H9 (cell line): ENCODE data around the gene FLCN. TPM values are rescaled to one million over a fixed set of nuclear protein-coding genes. Genes with fewer than 3 reads are reported as not detected.

ENCODE experiments used
- DNase-seq: peaks from one replicate; pipeline ENCODE4 v3.0.0-alpha.2; 2017
- H2AFZ ChIP-seq: one replicate; pipeline ENCODE4 v1.6.1; 2013; ENCODE audit warnings: mild to moderate bottlenecking, low read length, control low read depth, moderate library complexity
- H2AK5ac ChIP-seq: 2 replicates; pipeline ENCODE4 v1.6.1; 2013; ENCODE audit warnings: low read length, control low read depth, mixed read lengths; ENCODE audit not compliant: insufficient read length
- H2BK120ac ChIP-seq: one replicate; pipeline ENCODE4 v1.6.1; 2013; ENCODE audit warnings: low read depth, mild to moderate bottlenecking, low read length, control low read depth, inconsistent platforms; ENCODE audit not compliant: poor library complexity, severe bottlenecking
- H2BK12ac ChIP-seq: 2 replicates; pipeline ENCODE4 v1.6.1; 2013; ENCODE audit warnings: low read length, control low read depth, mixed read lengths, low read depth; ENCODE audit not compliant: insufficient read length
- H2BK15ac ChIP-seq: 2 replicates; pipeline ENCODE4 v1.6.1; 2013; ENCODE audit warnings: low read depth, low read length, control low read depth
- H2BK20ac ChIP-seq: one replicate; pipeline ENCODE4 v1.6.1; 2013; ENCODE audit warnings: low read depth, mild to moderate bottlenecking, low read length, control low read depth, inconsistent platforms; ENCODE audit not compliant: poor library complexity, severe bottlenecking
- H2BK5ac ChIP-seq: 2 replicates; pipeline ENCODE4 v1.6.1; 2013; ENCODE audit warnings: low read length, control low read depth, mixed read lengths; ENCODE audit not compliant: insufficient read length
- H3K14ac ChIP-seq: 2 replicates; pipeline ENCODE4 v1.6.1; 2013; ENCODE audit warnings: low read length, control low read depth; ENCODE audit not compliant: insufficient read depth
- H3K18ac ChIP-seq: 2 replicates; pipeline ENCODE4 v1.6.1; 2013; ENCODE audit warnings: low read depth, mild to moderate bottlenecking, mixed read lengths, low read length, control low read depth; ENCODE audit not compliant: insufficient read length
- H3K23ac ChIP-seq: 2 replicates; pipeline ENCODE4 v1.6.1; 2013; ENCODE audit warnings: low read length, control low read depth, mixed read lengths, low read depth; ENCODE audit not compliant: insufficient read length
- H3K23me2 ChIP-seq: 2 replicates; pipeline ENCODE4 v1.6.1; 2013; ENCODE audit warnings: low read depth, mild to moderate bottlenecking, mixed read lengths, low read length, control low read depth; ENCODE audit not compliant: insufficient read length, poor library complexity, severe bottlenecking
- H3K27ac ChIP-seq: 2 replicates; pipeline ENCODE4 v1.5.1; 2013; ENCODE audit warnings: low read length, control low read depth, mixed read lengths, low read depth; ENCODE audit not compliant: insufficient read length
- H3K27me3 ChIP-seq: 2 replicates; pipeline ENCODE4 v1.6.1; 2013; ENCODE audit warnings: low read length, control low read depth, inconsistent platforms; ENCODE audit not compliant: insufficient read depth
- H3K4ac ChIP-seq: 2 replicates; pipeline ENCODE4 v1.6.1; 2013; ENCODE audit warnings: low read depth, mild to moderate bottlenecking, control low read depth, inconsistent platforms, low read length, moderate library complexity
- H3K4me1 ChIP-seq: 2 replicates; pipeline ENCODE4 v1.6.1; 2013; ENCODE audit warnings: low read length, control low read depth, inconsistent platforms; ENCODE audit not compliant: insufficient read depth
- H3K4me2 ChIP-seq: 2 replicates; pipeline ENCODE4 v1.6.1; 2013; ENCODE audit warnings: low read length, control low read depth, mixed read lengths; ENCODE audit not compliant: insufficient read length, insufficient read depth
- H3K56ac ChIP-seq: 2 replicates; pipeline ENCODE4 v1.6.1; 2013; ENCODE audit warnings: low read depth, mild to moderate bottlenecking, mixed read lengths, low read length, control low read depth; ENCODE audit not compliant: insufficient read length
- H3K79me1 ChIP-seq: 2 replicates; pipeline ENCODE4 v1.6.1; 2013; ENCODE audit warnings: low read depth, mild to moderate bottlenecking, moderate library complexity, low read length, control low read depth, inconsistent platforms; ENCODE audit not compliant: insufficient read depth, poor library complexity, severe bottlenecking
- H3K79me2 ChIP-seq: 2 replicates; pipeline ENCODE4 v1.6.1; 2013; ENCODE audit warnings: low read length, control low read depth, inconsistent platforms; ENCODE audit not compliant: insufficient read depth
- H3K9ac ChIP-seq: 2 replicates; pipeline ENCODE4 v1.6.1; 2013; ENCODE audit warnings: low read length, control low read depth, mixed read lengths; ENCODE audit not compliant: insufficient read length; ENCODE audit errors: extremely low read depth
- H3K9me3 ChIP-seq: one replicate; pipeline ENCODE4 v1.6.1; 2013; ENCODE audit warnings: low read depth, low read length, inconsistent platforms; ENCODE audit not compliant: control insufficient read depth
- H3T11ph ChIP-seq: one replicate; pipeline ENCODE4 v1.6.1; 2013; ENCODE audit warnings: mild to moderate bottlenecking, low read length, control low read depth, inconsistent platforms
- H4K20me1 ChIP-seq: one replicate; pipeline ENCODE4 v1.6.1; 2013; ENCODE audit not compliant: control insufficient read depth, insufficient read length, insufficient read depth
- H4K5ac ChIP-seq: 2 replicates; pipeline ENCODE4 v1.6.1; 2013; ENCODE audit warnings: low read depth, mild to moderate bottlenecking, mixed read lengths, low read length, control low read depth; ENCODE audit not compliant: insufficient read length
- H4K8ac ChIP-seq: replicated peaks from 2 replicates; pipeline ENCODE4 v1.6.1; 2013; ENCODE audit warnings: low read length, control low read depth, mixed read lengths, low read depth; ENCODE audit not compliant: insufficient read length
- H4K91ac ChIP-seq: 2 replicates; pipeline ENCODE4 v1.6.1; 2013; ENCODE audit warnings: low read depth, mild to moderate bottlenecking, moderate library complexity, mixed read lengths, low read length, control low read depth; ENCODE audit not compliant: insufficient read length
- H3K27ac Mint-ChIP-seq, 3 experiments: 2 replicates in 2 of 3; 3 replicates in 1 of 3; pipeline ENCODE4 v1.8.0; 2020 to 2021; ENCODE audit warnings: mixed read lengths in 3 of 3, mild to moderate bottlenecking in 1 of 3, moderate library complexity in 1 of 3
- H3K27me3 Mint-ChIP-seq: 2 replicates; pipeline ENCODE4 v1.8.0; 2021; ENCODE audit warnings: low read depth, mild to moderate bottlenecking, moderate library complexity, mixed read lengths
- H3K36me3 Mint-ChIP-seq, 3 experiments: 2 replicates in 2 of 3; 3 replicates in 1 of 3; pipeline ENCODE4 v1.8.0; 2020 to 2021; ENCODE audit warnings: low read depth in 3 of 3, mixed read lengths in 3 of 3; ENCODE audit not compliant: insufficient read depth in 1 of 3
- H3K4me1 Mint-ChIP-seq, 2 experiments: 2 replicates each; pipeline ENCODE4 v1.8.0; 2020; ENCODE audit warnings: mixed read lengths in 2 of 2
- H3K4me3 Mint-ChIP-seq, 2 experiments: 2 replicates in 1 of 2; 3 replicates in 1 of 2; pipeline ENCODE4 v1.8.0; 2020 to 2021; ENCODE audit warnings: mild to moderate bottlenecking in 2 of 2, mixed read lengths in 2 of 2, moderate library complexity in 1 of 2
- H3K9me3 Mint-ChIP-seq, 2 experiments: 2 replicates in 1 of 2; 3 replicates in 1 of 2; pipeline ENCODE4 v1.8.0; 2020; ENCODE audit warnings: mild to moderate bottlenecking in 2 of 2, mixed read lengths in 2 of 2, moderate library complexity in 1 of 2
- WGBS: extraction: QIAGEN DNeasy Blood & Tissue Kit; methylation state at CpG from one replicate; pipeline ENCODE4 v1.1.7; 2013; ENCODE audit warnings: missing lambda C conversion rate, low lambda C conversion rate, mixed read lengths; ENCODE audit not compliant: insufficient read length; ENCODE audit errors: extremely low coverage; 5-methylcytosine and 5-hydroxymethylcytosine counted together
- total RNA-seq: library from RNA; stranded (reverse); gene quantifications from 2 replicates; pipeline ENCODE4 v1.2.1, GENCODE V29; 2021
- TF ChIP-seq, protein P1 (sequence below): fragments of 200-600 bp; sonication (generic); conservative IDR thresholded peaks from 3 replicates; pipeline ENCODE4 v1.8.0; 2021; ENCODE audit warnings: antibody characterized with exemption, mild to moderate bottlenecking

FLCN gene
- total RNA-seq, 1 experiment from 2014 or later = 33.3 TPM

DNA sequence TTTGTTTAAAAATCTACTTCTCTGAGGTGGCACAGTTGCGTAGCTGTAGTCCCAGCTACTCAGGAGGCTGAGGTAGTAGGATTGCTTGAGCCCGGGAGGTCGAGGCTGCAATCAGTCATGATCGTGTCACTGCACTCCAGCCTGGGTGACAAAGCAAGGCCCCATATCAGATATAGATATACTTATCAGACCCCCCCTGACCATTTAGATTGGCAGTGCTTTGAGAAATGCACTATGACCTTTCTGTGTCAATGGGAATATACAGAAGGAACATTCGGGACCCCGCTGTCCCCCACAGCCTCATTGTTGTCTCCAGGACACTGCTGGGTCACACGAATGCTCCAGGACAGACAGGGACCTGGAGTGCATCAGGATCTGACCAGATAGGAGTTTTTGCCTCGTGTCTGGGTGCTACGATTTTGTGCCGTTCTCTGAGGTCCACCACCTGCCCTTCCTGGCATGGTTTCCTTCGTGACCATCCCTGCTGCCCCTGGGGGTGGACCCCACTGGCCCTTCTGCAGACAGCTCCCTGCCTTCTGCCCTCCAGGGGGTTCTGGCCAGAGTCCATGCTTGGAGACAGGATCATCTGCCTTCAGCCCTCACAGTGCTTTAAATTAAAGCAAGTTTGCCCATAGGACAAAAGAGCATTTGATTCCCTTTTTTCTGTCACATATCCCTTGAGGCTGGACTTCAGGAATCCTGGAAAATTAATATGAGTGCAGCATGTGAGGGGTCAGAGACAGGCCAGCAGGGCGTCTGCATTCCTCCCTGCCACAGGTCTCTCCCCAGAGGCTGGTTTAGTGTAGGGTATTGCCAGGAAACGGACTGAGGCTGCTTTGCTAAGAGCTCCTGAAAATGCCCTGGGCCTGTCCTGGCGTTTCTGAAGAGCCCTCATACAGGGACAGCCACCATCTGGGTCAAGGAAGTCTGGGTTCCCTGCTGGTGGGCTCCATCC lies 50.1 kb downstream of the FLCN start:
- no peaks in the 10 kb centered on the region for H3K4me1 ChIP-seq
- no peak overlapping the region for H3K27ac ChIP-seq
- H4K20me1 ChIP-seq = no peaks in the 10 kb centered on the region
- no peaks in the 10 kb centered on the region for H3K23me2 ChIP-seq
- peaks cover 8 to 20% of the 10 kb centered on the region in 2 experiments for H3K4me1 Mint-ChIP-seq
- H3K9ac ChIP-seq = no peak overlapping the region
- no peak overlapping the region for H2BK20ac ChIP-seq
- H3T11ph ChIP-seq = no peak overlapping the region
- WGBS = no CpG with 5 or more reads among the region's 14 CpGs
- no peak overlapping the region for H2BK15ac ChIP-seq
- no peak overlapping the region for H3K4me3 Mint-ChIP-seq
- H3K27me3 Mint-ChIP-seq = no peaks in the 10 kb centered on the region
- no peak overlapping the region for H4K5ac ChIP-seq
- no peaks in the 10 kb centered on the region for H3K9me3 ChIP-seq
- H3K4me2 ChIP-seq = no peak overlapping the region
- H3K79me1 ChIP-seq = no peaks in the 10 kb centered on the region
- H2BK5ac ChIP-seq = no peak overlapping the region
- H3K27ac Mint-ChIP-seq = peak overlapping the region in 2 of 3 experiments; percentile 31 to 73; a peak in 4 of 7 replicates
- H4K91ac ChIP-seq = no peak overlapping the region
- no peaks in the 10 kb centered on the region for H3K79me2 ChIP-seq
- no peak overlapping the region for H3K14ac ChIP-seq
- DNase-seq = no peak
- H3K23ac ChIP-seq = no peak overlapping the region
- no peak overlapping the region for H2AFZ ChIP-seq
- H3K27me3 ChIP-seq = no peaks in the 10 kb centered on the region
- no peak overlapping the region for H4K8ac ChIP-seq
- no peak overlapping the region for H3K56ac ChIP-seq
- no peaks in the 10 kb centered on the region for H3K9me3 Mint-ChIP-seq
- H2BK120ac ChIP-seq = no peak overlapping the region
- no peak overlapping the region for H2BK12ac ChIP-seq
- H3K36me3 Mint-ChIP-seq = peaks cover 0 to 29% (median 14%) of the 10 kb centered on the region in 3 experiments; a peak in 5 of 7 replicates
- no peak overlapping the region for H3K18ac ChIP-seq
- H2AK5ac ChIP-seq = no peak overlapping the region
- TF ChIP-seq, protein P1, sequence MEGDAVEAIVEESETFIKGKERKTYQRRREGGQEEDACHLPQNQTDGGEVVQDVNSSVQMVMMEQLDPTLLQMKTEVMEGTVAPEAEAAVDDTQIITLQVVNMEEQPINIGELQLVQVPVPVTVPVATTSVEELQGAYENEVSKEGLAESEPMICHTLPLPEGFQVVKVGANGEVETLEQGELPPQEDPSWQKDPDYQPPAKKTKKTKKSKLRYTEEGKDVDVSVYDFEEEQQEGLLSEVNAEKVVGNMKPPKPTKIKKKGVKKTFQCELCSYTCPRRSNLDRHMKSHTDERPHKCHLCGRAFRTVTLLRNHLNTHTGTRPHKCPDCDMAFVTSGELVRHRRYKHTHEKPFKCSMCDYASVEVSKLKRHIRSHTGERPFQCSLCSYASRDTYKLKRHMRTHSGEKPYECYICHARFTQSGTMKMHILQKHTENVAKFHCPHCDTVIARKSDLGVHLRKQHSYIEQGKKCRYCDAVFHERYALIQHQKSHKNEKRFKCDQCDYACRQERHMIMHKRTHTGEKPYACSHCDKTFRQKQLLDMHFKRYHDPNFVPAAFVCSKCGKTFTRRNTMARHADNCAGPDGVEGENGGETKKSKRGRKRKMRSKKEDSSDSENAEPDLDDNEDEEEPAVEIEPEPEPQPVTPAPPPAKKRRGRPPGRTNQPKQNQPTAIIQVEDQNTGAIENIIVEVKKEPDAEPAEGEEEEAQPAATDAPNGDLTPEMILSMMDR = no peak
- H3K4ac ChIP-seq = no peak overlapping the region
